Mucosa of descending colon (tissue), 3 donors: ENCODE results near the gene HAND1. TPM values are rescaled to one million over a fixed set of nuclear protein-coding genes. Genes with fewer than 3 reads are reported as not detected.

Experiments
- ATAC-seq: fragments of 200-7000 bp; cut with Tn5 transposase; one replicate; pipeline ENCODE4 v1.9.1; 2020; ENCODE audit warnings: mild to moderate bottlenecking, moderate library complexity
- DNase-seq, 3 donors: peaks; one replicate each; pipeline ENCODE4 v3.0.0-alpha.2; 2020
- H3K36me3 ChIP-seq: fragments of 200-600 bp; one replicate; pipeline ENCODE4 v1.8.0; 2021; ENCODE audit warnings: low read depth, mild to moderate bottlenecking
- H3K4me1 ChIP-seq: fragments of 200-600 bp; one replicate; pipeline ENCODE4 v1.8.0; 2021; ENCODE audit warnings: low read depth, mild to moderate bottlenecking
- H3K4me3 ChIP-seq: fragments of 200-600 bp; one replicate; pipeline ENCODE4 v1.8.0; 2021; ENCODE audit warnings: mild to moderate bottlenecking
- H3K9me3 ChIP-seq: fragments of 200-600 bp; one replicate; pipeline ENCODE4 v1.8.0; 2021; ENCODE audit warnings: mild to moderate bottlenecking
- intact Hi-C, 2 donors: fragments of 100-400 bp; cut with DNase I in 1 of 2; cut with micrococcal nuclease in 1 of 2; formaldehyde crosslinking; loops; one replicate each; pipeline versions ENCODE4 v1.11.0 to v1.11.1; 2022; cut with DNase I, micrococcal nuclease
- total RNA-seq, 3 donors: library from RNA; stranded (reverse); fragmentation: NEBNext Ultra II Directional in 2 of 3; extraction: Animal tissue kit (Norgen Biotek cat#: 25700) in 2 of 3; gene quantifications; one replicate each; pipeline versions ENCODE4 v1.2.1 to v1.2.4, GENCODE V29; 2021 to 2023
- TF ChIP-seq, protein P1 (sequence below): fragments of 200-600 bp; IDR thresholded peaks from one replicate; pipeline ENCODE4 v1.8.0; 2022; ENCODE audit warnings: antibody characterized with exemption, mild to moderate bottlenecking
- donor health status: DM: no; HTN: no; CAD: no; lungs with moderate emphysema.
- donor health status: DM: no; HTN: no; CAD: no.
- donor health status: DM: no; HTN: yes; CAD: no.

Gene HAND1
- total RNA-seq, 3 donors from 2014 or later = 0.61 to 47.3 (median 1.8) TPM

DNA sequence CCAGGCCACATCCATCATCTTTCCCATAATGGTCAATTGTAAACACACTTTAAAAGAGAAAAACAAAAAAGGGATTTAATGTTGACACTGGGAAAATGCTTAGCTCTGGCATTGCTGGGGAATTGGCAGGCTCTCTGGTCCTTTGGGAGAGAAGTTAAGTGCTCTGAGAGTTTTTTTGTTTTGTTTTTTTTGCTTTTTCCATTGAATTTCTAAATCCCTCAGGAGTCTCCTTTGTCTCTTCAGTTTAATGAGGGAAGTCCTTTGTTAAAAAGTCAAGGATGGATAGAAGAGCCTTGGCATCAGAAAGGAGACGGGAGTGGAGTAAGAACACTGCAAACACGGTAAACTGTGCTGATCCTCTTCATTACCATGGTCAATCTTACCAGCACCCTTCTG, 7.1 kb upstream of the HAND1 start:
- TF ChIP-seq, protein P1, sequence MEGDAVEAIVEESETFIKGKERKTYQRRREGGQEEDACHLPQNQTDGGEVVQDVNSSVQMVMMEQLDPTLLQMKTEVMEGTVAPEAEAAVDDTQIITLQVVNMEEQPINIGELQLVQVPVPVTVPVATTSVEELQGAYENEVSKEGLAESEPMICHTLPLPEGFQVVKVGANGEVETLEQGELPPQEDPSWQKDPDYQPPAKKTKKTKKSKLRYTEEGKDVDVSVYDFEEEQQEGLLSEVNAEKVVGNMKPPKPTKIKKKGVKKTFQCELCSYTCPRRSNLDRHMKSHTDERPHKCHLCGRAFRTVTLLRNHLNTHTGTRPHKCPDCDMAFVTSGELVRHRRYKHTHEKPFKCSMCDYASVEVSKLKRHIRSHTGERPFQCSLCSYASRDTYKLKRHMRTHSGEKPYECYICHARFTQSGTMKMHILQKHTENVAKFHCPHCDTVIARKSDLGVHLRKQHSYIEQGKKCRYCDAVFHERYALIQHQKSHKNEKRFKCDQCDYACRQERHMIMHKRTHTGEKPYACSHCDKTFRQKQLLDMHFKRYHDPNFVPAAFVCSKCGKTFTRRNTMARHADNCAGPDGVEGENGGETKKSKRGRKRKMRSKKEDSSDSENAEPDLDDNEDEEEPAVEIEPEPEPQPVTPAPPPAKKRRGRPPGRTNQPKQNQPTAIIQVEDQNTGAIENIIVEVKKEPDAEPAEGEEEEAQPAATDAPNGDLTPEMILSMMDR = no peak
- Histone ChIP-seq H3K36me3 (no peaks in the 10 kb centered on the region), H3K4me1 (peaks cover 4% of the 10 kb centered on the region), H3K4me3 (no peak overlapping the region), H3K9me3 (no peaks in the 10 kb centered on the region)
- ATAC-seq (no peak), DNase-seq (no peak)
- intact Hi-C loops = no loop called here

DNA sequence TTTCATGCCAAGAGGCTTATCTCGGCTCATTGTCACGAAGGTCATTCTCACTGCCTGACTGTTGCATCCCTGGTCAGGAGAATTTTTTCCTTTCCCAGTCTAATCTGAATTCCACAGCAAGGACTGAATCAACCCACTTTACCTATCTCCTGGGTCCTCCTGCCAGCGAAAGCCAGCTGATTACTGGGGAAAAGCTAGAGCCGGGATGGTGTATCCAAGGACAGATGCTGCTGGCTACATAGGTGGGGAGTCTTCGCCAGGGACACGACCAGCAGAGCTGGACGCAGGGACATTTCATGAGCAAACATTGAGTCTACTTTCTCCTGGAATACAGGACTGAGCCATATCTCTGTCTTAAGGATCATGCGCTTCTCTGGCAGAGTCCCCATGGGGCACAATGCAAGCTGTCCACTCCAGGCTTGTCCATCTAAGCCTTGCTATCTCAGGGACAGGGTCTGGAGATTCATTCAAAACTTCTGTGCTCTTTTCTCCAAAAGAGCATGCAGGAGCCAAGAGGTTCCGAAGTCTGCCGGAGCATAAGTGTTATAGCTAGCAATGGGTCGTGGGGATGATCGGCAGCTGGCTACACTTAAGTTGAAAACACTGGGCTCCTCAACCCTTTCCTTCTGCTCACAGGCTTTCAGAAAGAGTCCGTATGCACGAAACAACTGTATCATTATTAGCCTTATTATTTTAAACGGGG, 6.5 kb upstream of the HAND1 start:
- TF ChIP-seq, protein P1 = no peak
- H3K4me3 ChIP-seq = no peak overlapping the region
- ATAC-seq = no peak

DNA sequence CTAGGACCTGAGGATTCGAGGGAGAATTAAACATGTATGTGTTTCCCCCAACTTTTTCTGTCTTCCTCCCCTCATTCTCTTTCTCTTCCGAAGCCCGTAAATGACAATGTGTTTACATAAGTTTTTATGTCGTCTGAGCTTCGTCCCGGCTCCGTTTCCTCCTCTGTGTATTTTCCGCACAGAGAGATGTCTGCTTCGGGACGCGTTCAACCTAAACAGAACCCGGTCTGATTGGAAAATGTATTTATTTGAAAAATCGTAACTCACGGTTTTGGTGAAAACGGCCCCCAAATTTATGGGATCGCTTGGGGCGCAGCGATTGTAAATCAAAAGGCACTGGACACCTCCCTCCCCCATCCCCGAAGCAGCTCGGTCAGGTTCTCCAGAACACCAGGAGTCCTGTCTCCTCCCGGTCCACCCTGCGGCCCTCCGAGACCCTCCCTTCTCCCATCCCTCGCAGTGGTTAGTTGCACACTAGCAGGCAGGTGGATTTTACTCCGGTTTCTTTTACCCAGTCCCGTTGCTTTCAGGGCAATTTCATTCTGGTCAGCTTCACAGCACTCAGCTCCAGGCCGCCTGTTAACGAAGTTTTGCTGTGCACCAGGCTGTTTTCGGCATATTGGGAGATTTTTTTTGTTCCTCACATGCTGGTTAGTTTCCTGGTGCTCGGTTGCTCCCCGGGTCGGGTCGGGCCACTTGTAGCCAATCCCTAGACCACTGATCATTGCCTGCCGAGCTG, 5.8 kb upstream of the HAND1 start:
- no peak for ATAC-seq

More for the DNA sequence above, 6.5 kb upstream of the HAND1 start:
- DNase-seq = no peak
- intact Hi-C loops = no loop called here
- H3K36me3 ChIP-seq = no peaks in the 10 kb centered on the region
- H3K4me1 ChIP-seq = peaks cover 4% of the 10 kb centered on the region
- no peaks in the 10 kb centered on the region for H3K9me3 ChIP-seq

DNA sequence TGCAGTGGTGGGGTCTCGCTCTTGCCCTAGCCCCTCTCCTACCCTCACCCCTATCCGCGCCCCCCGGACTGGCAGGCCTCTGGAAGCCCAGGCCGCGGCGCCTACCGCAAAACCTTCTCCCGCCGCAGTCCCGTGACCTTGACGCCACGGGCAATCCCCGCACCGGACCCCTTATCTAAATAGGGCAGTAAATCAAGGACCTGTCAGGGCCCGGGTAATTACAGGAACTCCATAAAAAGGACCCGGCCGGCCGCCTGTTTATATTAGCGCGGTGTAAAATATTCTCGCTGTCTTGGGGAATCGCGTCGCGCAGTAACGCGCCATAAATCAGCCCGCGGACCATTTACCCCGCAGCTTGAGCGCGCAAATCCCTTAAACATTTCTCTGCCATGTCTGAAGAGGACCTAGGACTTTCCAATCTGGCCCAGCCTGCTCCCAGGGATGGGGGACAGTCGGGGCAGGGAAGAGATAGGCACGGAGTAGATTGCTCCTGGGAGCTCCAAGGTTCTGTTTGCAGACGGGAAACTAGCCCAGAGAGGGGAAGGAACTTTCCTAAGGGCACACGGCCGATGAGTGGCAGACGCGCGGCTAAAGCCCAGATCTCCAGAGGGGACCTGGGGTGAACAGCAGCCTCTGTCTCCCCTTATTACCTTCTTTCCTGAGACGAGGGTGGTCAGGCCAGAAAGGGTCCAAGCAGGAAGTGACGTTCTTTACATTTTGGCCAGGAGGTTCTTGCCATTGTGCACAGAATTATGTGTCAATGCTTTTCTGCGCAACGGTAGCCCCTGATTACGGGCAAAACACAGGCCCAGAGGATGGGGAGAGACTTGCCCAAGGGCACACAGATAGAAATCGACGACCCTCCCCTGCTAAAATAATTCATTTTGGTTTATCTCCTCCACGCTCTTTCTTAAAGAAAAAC, 4.8 kb upstream of the HAND1 start:
- no peaks in the 10 kb centered on the region for H3K9me3 ChIP-seq
- intact Hi-C loops = no loop called here
- ATAC-seq (no peak), DNase-seq (no peak)
- no peaks in the 10 kb centered on the region for H3K36me3 ChIP-seq
- TF ChIP-seq, protein P1 = no peak
- no peak overlapping the region for H3K4me3 ChIP-seq
- peaks cover 12% of the 10 kb centered on the region for H3K4me1 ChIP-seq

More for the DNA sequence above, 5.8 kb upstream of the HAND1 start:
- DNase-seq = no peak
- peaks cover 4% of the 10 kb centered on the region for H3K4me1 ChIP-seq
- H3K36me3 ChIP-seq = no peaks in the 10 kb centered on the region
- H3K9me3 ChIP-seq = no peaks in the 10 kb centered on the region
- TF ChIP-seq, protein P1 = no peak
- no peak overlapping the region for H3K4me3 ChIP-seq
- intact Hi-C loops = no loop called here

DNA sequence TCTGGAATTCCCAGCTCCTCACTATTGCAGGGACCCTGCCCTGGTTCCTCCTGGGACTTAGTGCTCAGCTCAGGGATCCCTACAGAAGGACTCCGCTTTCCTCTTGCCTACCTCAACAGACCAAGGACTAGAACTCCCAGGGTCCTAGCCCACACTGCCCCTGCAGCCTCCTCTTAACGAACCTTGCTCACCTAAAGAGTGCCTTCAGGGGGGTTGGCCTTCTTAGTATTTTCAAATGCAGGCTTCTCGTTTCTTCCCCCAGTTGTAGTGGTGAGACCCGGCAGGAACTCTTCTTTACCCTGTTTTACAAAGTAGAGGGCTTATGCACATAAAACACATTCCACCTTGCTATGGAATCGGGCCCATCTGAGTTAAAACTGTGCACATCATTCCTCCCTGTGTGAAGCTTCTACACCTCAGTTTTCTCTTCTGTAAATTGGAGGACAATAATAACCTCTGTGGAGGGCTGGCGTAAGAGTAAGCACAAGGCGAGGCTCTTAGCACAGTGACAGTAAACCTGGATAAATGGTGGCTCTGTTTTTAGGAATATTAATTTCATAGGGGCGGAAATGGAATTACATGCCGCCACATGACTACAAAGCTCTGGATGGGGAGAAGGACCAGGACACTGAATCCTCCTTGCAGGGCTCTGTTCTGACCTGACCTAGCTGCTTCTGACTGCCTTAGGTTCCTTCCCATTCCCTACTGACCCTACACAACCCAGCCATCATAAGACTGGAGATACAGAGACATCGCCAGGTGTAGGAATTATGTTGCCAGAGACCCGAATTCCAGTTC, 3.8 kb upstream of the HAND1 start:
- no peaks in the 10 kb centered on the region for H3K9me3 ChIP-seq
- H3K36me3 ChIP-seq = no peaks in the 10 kb centered on the region
- TF ChIP-seq, protein P1 = no peak
- intact Hi-C loops = no loop called here
- ATAC-seq (no peak), DNase-seq (no peak)
- peaks cover 17% of the 10 kb centered on the region for H3K4me1 ChIP-seq
- no peak overlapping the region for H3K4me3 ChIP-seq
